ENCODE data around the gene PCSK6.

- TF ChIP-seq CTCF (IDR thresholded peaks at IDR 0.05) (no peak), POLR2AphosphoS5 (IDR thresholded peaks at IDR 0.05) (no peak), POLR2A (IDR thresholded peaks at IDR 0.05) (no peak)
These were observed 56.5 kb downstream of the PCSK6 start for GRCh38 chr15:101432982-101433381.
